KOPT-K1 (cell line): ENCODE data around the gene RELL1.

Experiments
- H3K27ac ChIP-seq: fragments of 200-600 bp; sonication (generic); 2 replicates; pipeline ENCODE4 v1.5.1; 2016; ENCODE audit warnings: antibody characterized with exemption, mild to moderate bottlenecking, low read depth, low read length; ENCODE audit not compliant: poor library complexity, severe bottlenecking
- H3K36me3 ChIP-seq: fragments of 200-600 bp; sonication (generic); 2 replicates; pipeline ENCODE4 v1.5.1; 2017; ENCODE audit warnings: antibody characterized with exemption, mild to moderate bottlenecking, low read length, moderate library complexity; ENCODE audit not compliant: insufficient read depth
- H3K9me3 ChIP-seq: fragments of 200-600 bp; sonication (generic); 2 replicates; pipeline ENCODE4 v1.5.1; 2017; ENCODE audit warnings: antibody characterized with exemption, low read length, mild to moderate bottlenecking; ENCODE audit not compliant: insufficient read depth, poor library complexity, severe bottlenecking

RELL1 gene, protein sequence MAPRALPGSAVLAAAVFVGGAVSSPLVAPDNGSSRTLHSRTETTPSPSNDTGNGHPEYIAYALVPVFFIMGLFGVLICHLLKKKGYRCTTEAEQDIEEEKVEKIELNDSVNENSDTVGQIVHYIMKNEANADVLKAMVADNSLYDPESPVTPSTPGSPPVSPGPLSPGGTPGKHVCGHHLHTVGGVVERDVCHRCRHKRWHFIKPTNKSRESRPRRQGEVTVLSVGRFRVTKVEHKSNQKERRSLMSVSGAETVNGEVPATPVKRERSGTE

DNA sequence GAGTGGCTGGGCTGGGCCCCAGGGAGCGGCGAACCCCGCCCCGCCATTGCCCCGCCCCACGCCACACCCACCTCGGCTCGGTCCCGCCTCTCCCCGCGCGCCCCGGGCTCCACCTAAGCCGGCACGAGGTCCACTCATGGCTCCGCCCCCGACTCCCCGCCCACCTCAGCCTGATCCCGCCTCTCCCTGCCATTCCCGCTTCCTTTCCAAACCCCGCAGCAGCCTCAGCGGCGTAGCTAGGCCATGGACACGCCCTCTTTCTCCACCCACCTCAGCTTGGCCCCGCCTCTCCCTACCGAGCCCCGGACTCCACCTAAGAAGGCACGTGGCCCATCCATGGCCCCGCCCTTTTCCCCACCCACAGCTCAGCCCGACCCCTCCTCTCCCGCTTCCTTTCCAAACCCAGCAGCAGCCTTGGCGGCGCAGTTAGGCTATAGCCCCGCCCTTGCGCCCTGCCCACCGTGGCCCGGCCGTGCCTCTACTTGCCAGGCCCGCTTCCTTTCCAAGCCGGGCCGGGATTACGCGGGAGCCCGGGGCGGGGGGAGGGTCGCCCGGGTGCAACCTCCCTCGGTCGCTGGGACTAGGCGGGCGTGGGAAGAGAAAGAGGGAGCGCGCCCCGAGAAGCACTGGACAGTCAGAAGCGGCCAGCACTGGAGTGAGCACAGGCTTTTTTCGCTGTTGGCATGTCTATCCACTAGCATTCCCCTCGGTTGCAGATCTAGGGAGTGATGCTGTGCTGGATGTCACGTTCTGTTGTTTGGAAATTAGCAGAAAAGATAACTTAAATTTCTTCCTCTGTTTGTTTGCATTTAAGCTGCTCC lies at the start of gene RELL1:
RELL1 (minus strand) TSS at position 4 of the 821 bp plus-strand sequence. CDS start 89 bp downstream, outside the sequence.
- peak within 1 kb of the TSS; percentile 79 for H3K27ac ChIP-seq
- no peaks in the 10 kb centered on the region for H3K9me3 ChIP-seq
- H3K36me3 ChIP-seq: no peaks in the 10 kb centered on the region

DNA sequence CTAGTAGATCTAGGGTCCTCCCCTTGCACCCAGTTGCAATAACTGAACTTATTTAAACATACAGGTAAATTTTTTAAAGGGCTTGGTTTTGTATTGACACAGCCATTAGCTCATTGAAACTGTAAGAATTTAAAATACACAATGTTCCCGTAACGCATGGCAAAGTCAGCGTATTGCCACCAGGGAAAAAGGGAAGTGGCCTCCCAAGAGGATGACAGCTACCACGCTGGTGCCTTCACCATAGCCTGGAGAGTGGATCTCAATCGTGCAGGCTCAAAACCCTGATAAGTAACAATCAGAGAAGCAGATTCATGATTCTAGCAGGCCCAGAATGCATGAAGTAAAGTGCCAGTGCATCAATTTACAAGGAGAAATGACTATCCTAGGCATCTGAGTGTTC lies 49.4 kb upstream of the RELL1 start:
- Histone ChIP-seq H3K9me3 (no peaks in the 10 kb centered on the region), H3K36me3 (no peaks in the 10 kb centered on the region), H3K27ac (no peak overlapping the region)

DNA sequence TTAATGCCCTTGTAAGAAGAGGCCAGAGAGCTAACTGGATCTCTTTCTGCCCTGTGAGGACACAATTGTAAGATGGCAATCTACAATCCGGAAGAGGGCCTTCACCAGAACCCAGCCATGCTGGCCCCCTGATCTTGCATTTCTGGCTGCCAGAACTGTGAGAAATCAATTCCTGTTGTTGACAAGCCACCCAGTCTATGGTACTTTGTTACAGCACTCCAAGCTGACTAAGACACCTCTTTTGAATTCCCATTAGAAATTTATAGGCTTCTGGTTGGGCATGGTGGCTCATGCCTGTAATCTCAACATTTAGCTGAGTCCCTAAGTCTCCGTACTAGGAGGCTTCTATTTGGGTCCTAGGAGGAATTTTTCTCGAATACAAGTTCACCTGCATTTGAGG lies 48.8 kb upstream of the RELL1 start:
- no peaks in the 10 kb centered on the region for H3K36me3 ChIP-seq
- no peaks in the 10 kb centered on the region for H3K9me3 ChIP-seq
- no peak overlapping the region for H3K27ac ChIP-seq

DNA sequence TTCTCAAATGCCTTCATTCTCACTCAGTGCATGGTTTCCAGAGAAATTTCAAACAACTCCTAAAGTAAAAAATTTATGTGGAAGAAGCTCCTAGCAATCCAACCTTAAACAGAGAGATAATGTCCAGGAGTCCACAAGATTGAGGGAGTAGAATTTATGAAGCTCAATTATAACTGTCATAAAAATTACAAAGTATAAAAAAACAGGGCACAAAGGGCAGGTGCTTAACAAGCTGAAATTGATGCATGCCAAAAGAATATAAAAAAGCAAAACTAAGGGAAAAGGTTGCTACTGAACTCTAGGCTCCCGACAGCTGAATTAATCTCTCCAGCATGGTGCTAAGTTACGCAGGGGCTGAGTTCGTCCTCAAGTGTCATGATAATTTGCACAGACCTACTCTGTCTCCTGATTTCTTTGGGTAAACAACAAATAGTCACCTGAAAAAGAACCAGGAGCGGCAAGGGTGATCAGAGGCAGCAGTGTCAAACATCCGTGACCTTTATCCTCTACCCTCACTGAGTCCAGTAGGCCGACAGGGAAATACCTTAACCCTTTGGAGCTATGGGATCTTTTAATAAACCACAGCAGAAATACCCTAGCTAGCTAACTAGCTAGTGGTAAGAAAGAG lies 47.2 kb upstream of the RELL1 start:
- Histone ChIP-seq H3K36me3 (no peaks in the 10 kb centered on the region), H3K27ac (no peak overlapping the region), H3K9me3 (no peaks in the 10 kb centered on the region)

DNA sequence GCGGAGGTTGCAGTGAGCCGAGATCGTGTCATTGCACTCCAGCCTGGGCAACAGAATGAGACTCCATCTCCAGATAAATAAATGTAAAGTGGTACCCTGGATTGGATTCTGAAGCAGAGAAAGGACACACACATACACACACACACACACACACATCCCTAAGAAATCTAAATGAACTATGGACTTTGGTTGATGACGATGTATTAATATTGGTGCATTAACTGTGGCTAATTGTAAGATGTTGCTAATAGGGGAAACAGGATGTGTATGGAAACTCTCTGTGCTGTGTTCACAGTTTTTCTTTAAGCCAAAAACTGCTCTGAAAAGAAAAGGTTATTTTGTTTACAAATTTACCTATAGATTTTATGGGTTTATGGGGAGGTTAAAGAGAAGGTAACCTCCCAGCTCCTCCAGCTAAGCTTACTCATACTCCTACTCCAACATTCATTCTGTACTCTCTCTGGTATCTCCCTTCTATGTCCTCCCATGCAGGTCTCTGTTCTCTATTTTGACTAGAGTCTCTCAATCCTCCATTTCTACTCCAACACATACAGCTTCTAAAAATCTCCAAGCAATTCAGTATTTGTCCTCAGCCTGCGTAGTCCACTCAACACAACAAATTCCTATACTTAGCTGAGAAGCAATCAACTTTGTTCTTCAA lies 46.5 kb upstream of the RELL1 start:
- Histone ChIP-seq H3K9me3 (no peaks in the 10 kb centered on the region), H3K36me3 (no peaks in the 10 kb centered on the region)

DNA sequence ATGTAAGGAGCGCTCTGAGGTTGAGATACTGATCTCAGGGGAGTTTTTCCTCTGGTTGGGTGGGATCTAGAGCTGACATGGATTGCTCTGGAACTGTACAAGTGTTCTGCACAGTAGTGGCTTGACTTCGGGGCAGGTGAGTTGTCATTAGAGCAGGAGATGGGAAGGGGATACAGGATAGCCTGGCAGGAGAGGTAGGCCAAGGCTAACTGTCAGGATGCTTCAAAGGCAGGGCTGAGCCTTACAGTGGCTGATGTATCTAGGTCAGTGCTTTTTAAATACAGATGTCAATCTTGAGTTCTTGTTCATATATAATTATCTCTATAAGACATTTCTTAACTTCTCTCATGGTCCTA lies 43.5 kb upstream of the RELL1 start:
- Histone ChIP-seq H3K9me3 (no peaks in the 10 kb centered on the region), H3K27ac (no peak overlapping the region), H3K36me3 (no peaks in the 10 kb centered on the region)

More for the DNA sequence above, 46.5 kb upstream of the RELL1 start:
- H3K27ac ChIP-seq: no peak overlapping the region

DNA sequence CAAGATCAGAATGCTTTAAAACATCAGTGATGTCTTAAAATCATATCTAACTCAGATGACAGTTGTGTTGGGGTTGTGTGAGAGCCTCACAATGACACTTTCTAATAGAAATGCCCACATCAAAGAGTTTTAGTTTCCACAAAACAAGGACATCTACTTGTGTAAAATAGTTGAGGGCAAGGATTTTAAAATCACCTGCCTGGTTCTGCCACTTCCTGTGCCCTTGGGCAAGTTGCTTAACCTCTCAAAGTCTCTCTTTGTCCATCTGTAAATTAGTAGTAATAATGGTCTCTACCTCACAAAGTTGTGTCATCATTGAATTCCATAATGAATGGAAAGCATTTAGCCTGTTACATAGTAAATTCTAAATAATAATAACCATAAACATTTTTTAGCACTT lies 41.9 kb upstream of the RELL1 start:
- no peaks in the 10 kb centered on the region for H3K36me3 ChIP-seq
- no peaks in the 10 kb centered on the region for H3K9me3 ChIP-seq
- H3K27ac ChIP-seq: no peak overlapping the region

DNA sequence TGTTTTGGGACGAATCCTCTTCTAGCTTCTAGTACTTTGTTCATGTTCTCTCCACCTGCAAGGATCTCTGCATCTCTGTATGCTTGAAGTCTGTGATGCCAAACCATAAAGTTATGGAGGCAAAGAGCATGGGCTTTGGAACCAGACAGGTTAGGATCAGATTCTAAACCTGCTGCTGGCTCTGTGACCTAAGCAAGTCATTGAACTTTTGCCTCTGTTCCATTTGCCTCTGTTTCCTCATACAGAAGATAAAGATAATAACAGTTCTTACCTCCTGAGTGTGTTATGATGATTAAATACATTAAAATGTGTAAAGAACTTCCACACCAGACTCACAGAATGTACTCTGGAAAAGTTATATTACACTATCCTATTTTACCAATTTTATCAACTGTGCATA lies 41.5 kb upstream of the RELL1 start:
- Histone ChIP-seq H3K9me3 (no peaks in the 10 kb centered on the region), H3K27ac (no peak overlapping the region), H3K36me3 (no peaks in the 10 kb centered on the region)

DNA sequence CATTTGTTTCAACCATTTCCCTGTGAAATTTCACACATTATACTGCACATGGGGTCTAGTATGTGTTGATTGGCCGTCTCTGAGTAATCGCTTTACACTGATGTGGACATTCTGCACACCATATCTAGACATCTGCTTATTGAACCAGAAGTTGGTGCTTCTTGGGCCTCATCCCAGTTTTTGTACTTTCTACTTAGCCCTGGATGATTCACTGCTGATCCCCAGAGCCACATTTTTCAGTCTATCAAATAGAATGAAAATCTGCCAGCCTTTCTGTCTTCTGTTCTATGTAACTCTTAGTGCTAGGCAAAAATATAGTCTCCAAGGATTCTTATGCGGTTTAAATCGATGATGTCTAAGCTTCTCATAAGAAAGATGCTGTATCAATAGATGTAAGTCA lies 40.5 kb upstream of the RELL1 start:
- no peak overlapping the region for H3K27ac ChIP-seq
- no peaks in the 10 kb centered on the region for H3K9me3 ChIP-seq
- H3K36me3 ChIP-seq: no peaks in the 10 kb centered on the region

DNA sequence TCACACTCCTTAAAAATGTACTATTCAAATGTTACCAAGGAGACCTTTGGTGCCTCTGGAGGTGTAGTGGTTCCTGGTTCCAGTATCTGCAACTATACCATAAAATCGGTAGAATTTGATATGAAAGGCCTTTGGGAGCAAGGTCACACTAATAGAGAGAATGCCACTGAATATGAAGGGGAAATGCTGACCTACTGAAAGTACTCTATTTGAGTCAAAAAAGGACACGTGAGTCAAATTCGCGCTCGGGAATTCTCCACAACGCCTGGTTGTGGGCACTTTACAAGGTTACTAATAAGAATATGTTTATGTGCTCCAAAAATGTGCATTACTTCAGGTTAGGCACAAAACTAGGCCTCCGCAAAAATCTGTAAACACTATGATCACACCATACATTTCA lies 39.5 kb upstream of the RELL1 start:
- no peaks in the 10 kb centered on the region for H3K36me3 ChIP-seq
- H3K9me3 ChIP-seq: no peaks in the 10 kb centered on the region
- H3K27ac ChIP-seq: no peak overlapping the region

DNA sequence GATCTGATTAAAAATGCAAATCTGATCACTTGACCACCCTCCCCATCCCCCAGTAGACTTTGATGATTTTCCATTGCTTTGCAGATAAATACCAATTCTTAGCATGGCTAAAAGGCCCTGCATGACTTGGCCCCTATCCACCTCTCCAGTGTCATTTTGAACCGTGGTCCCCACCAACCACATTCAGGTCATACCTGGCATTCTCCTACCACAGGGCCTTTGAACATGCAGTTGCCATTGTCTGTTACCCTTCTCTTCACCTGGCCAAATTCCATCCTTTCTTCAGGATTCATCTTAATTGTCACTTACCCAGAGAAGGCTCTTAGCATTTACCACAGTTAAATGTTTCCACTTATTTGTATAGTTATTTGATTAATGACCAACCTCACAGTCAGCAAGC lies 36.9 kb upstream of the RELL1 start:
- H3K36me3 ChIP-seq: no peaks in the 10 kb centered on the region
- no peaks in the 10 kb centered on the region for H3K9me3 ChIP-seq
- H3K27ac ChIP-seq: no peak overlapping the region

DNA sequence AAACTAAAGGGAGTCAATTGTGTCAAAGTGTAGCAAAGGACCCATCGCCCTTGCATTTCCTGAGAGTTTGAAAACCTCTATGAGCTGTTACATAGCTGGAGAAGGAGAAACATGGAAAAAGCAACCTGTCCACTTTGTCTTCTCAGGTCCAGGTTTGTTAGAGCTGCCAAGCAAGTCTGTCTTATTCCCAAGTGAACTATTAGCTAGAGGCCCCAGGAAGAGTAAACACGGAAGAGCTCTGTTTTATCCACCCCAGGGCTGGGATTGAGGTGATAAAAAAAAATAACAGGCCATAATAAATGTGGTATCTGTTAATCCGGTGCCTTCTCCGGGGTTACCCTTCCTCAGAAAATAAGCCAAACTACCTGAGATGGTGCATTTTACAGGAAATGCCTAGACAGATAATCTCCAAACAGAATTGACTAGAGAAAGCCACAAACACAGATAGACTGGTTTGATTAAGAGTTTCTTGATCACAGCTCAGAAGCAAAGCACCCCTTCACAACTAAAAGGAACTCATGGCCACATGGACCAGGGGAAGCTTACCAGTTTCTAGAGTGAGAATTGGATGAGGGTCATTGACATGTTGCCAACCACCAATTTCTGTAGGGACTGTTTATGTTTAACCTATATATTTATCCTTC lies 35.9 kb upstream of the RELL1 start:
- peak overlapping the region; percentile 27 for H3K27ac ChIP-seq
- H3K36me3 ChIP-seq: no peaks in the 10 kb centered on the region
- H3K9me3 ChIP-seq: no peaks in the 10 kb centered on the region

DNA sequence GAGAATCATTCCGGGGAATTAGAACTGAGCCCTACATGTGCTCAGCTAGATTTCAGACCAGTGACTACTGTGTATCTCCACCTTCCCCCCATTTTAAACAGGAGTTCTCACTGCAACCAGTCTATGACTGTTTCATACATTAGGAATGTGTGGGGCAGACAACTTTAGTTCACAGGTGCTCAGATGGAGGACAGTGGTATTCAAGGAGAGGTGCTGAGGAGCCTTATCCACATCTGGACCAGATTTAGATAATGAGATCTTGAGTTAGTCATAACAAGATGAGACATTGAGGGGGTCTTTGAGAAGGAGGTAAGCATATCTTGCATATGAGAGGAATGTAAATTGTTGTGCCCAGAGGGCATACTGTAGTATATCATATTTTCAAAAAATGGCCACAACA lies 32.8 kb upstream of the RELL1 start:
- no peaks in the 10 kb centered on the region for H3K36me3 ChIP-seq
- H3K9me3 ChIP-seq: no peaks in the 10 kb centered on the region
- no peak overlapping the region for H3K27ac ChIP-seq

DNA sequence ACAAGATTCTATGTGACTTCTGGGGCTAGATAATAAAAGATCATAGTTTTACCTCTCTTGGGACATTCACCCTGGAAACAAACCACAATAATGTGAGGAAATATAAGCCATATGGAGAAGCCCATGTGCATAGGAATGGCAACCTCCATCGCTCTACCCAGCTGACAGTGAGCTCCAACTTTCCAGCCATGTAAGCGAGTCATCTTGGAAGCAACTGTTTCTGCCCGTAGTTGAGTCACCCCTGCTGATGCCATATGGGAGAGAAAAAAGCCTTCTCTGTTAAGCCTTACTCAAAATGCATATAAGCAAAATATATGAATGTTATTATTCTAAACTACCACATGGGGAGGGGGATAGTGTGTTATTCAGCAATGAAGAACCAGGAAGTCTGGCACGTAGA lies 31.4 kb upstream of the RELL1 start:
- H3K27ac ChIP-seq: no peak overlapping the region
- no peaks in the 10 kb centered on the region for H3K36me3 ChIP-seq
- H3K9me3 ChIP-seq: no peaks in the 10 kb centered on the region

DNA sequence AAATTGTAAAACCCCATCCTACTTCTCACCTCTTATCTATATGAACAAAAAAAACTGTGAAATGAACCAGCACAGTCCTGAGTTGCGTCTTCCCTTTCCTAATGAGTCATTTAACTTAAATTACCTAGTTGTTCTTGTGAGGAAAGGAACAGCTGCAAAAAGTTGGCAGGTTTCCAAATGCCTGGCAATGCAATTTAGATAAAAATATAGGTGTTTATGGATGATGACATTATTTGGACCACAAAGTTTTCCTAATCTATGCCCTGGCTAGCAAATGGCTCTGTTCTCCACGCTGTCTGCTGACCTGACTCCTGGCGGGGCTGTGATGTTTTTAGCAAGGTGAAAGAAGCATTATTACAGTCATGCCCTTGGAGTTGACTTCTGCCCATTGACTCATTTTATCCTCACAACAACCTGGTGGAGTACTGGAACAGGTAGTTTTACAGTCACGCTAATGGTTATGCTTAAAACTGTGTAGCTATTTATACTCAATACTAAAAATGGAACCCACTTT lies 29.8 kb upstream of the RELL1 start:
- H3K36me3 ChIP-seq: no peaks in the 10 kb centered on the region
- no peaks in the 10 kb centered on the region for H3K9me3 ChIP-seq
- H3K27ac ChIP-seq: no peak overlapping the region
